ENCODE data around the gene SLC18A2.

- peak; percentile 53 for TF ChIP-seq SPI1 (IDR thresholded peaks at IDR 0.05; ENCODE audit: low read depth, low read length)
- TF ChIP-seq POLR2A (IDR thresholded peaks at IDR 0.05; ENCODE audit: low read depth, low read length), result no peak
Observed at GRCh38 chr10:117237401-117237991, 3.4 kb upstream of the SLC18A2 start.

Measured in GM12891 (cell line).